GM12878 (cell line): ENCODE measurements around the gene RBM10. TPM values are rescaled to one million over a fixed set of nuclear protein-coding genes. Genes with fewer than 3 reads are reported as not detected.

Experiments used
- ASH2L ChIP-seq: fragments of 300-600, 200-600 bp; sonication (generic); IDR thresholded peaks from 2 replicates; pipeline ENCODE4 v1.6.1; 2017; ENCODE audit warnings: low read depth, mild to moderate bottlenecking, borderline replicate concordance
- CREM ChIP-seq: IDR thresholded peaks from 2 replicates; pipeline ENCODE4 v1.6.1; 2014; ENCODE audit warnings: antibody characterized with exemption, low read depth
- ELK1 ChIP-seq: IDR thresholded peaks from 2 replicates; pipeline ENCODE4 v1.6.1; 2012; ENCODE audit warnings: low read depth, low read length, improper control_type of control experiment
- EZH2 ChIP-seq: IDR thresholded peaks from 2 replicates; pipeline ENCODE4 v1.6.1; 2012; ENCODE audit warnings: low read depth, mild to moderate bottlenecking, control low read depth, inconsistent platforms, low read length, borderline replicate concordance; ENCODE audit not compliant: control insufficient read depth
- HCFC1 ChIP-seq: fragments of 150-350 bp; IDR thresholded peaks from 2 replicates; pipeline ENCODE4 v1.6.1; 2014; ENCODE audit warnings: low read length
- IKZF2 ChIP-seq, 2 experiments: fragments of 450-650 bp; IDR thresholded peaks; 2 replicates each; pipeline ENCODE4 v1.6.1; 2017; ENCODE audit warnings: mild to moderate bottlenecking in 2 of 2, moderate library complexity in 2 of 2
- LARP7 ChIP-seq: fragments of 450-650 bp; IDR thresholded peaks from 2 replicates; pipeline ENCODE4 v1.6.1; 2017; ENCODE audit warnings: mild to moderate bottlenecking
- MTA2 ChIP-seq: fragments of 450-650 bp; IDR thresholded peaks from 2 replicates; pipeline ENCODE4 v1.6.1; 2016; ENCODE audit warnings: low read depth, mild to moderate bottlenecking, moderate library complexity
- MTA3 ChIP-seq: IDR thresholded peaks from 2 replicates; pipeline ENCODE4 v1.6.1; 2012; ENCODE audit warnings: low read length, inconsistent platforms, borderline replicate concordance
- NFIC ChIP-seq: IDR thresholded peaks from 2 replicates; pipeline ENCODE4 v1.6.1; 2012; ENCODE audit warnings: low read depth, mild to moderate bottlenecking, inconsistent platforms, low read length, moderate library complexity
- POLR2A ChIP-seq: IDR thresholded peaks from 2 replicates; pipeline ENCODE4 v1.6.1; 2011; ENCODE audit warnings: low read depth, mild to moderate bottlenecking, low read length
- POLR2AphosphoS5 ChIP-seq: IDR thresholded peaks from 2 replicates; pipeline ENCODE4 v1.6.1; 2011; ENCODE audit warnings: mild to moderate bottlenecking, low read length, inconsistent platforms
- POU2F2 ChIP-seq: IDR thresholded peaks from 3 replicates; pipeline ENCODE4 v1.6.1; 2011; ENCODE audit warnings: low read depth, mild to moderate bottlenecking, low read length, borderline replicate concordance
- SMAD1 ChIP-seq: fragments of 450-650 bp; IDR thresholded peaks from 2 replicates; pipeline ENCODE4 v1.6.1; 2018; ENCODE audit warnings: mild to moderate bottlenecking, low read depth; ENCODE audit not compliant: partially characterized antibody
- USF2 ChIP-seq: IDR thresholded peaks from 2 replicates; pipeline ENCODE4 v1.6.1; 2011; ENCODE audit warnings: low read depth, low read length, improper control_type of control experiment, borderline replicate concordance
- ZNF384 ChIP-seq: IDR thresholded peaks from 2 replicates; pipeline ENCODE4 v1.6.1; 2012; ENCODE audit warnings: low read depth, mild to moderate bottlenecking, low read length, improper control_type of control experiment, borderline replicate concordance
- ZNF687 ChIP-seq: fragments of 450-650 bp; IDR thresholded peaks from 2 replicates; pipeline ENCODE4 v1.6.1; 2017; ENCODE audit warnings: mild to moderate bottlenecking, moderate library complexity
- polyA plus RNA-seq, 11 experiments: library from polyadenylated mRNA; depleted of rRNA in 4 of 11; unstranded in 6 of 11; stranded (reverse) in 5 of 11; fragments of >200 nt; fragmentation: Nextera tagmentation in 4 of 11; fragmentation: Illumina TruSeq in 1 of 11; extraction: Ambion mirVana in 4 of 11; extraction: Trizol in 1 of 11; gene quantifications; 1 replicate in 1 of 11; 2 replicates in 10 of 11; pipeline versions ENCODE4 v1.2.1 to v1.2.3, GENCODE V29; 2011 to 2016; ENCODE audit warnings: inconsistent platforms in 2 of 11, missing spikeins in 2 of 11, low read depth in 1 of 11
- total RNA-seq, 4 experiments: library from RNA; depleted of rRNA in 3 of 4; stranded (reverse); fragments of >200 nt in 3 of 4; fragmentation: Illumina TruSeq in 1 of 4; extraction: Trizol in 1 of 4; gene quantifications; 2 replicates each; pipeline versions ENCODE4 v1.2.1 to v1.2.3, GENCODE V29; 2013 to 2021
- TF ChIP-seq, protein P1 (sequence below): fragments of 450-650 bp; formaldehyde crosslinking; IDR thresholded peaks from 2 replicates; pipeline ENCODE4 v1.5.0; 2022; ENCODE audit warnings: mild to moderate bottlenecking, missing genetic modification characterization
- TF ChIP-seq, protein P2 (sequence below): IDR thresholded peaks from 2 replicates; pipeline ENCODE4 v1.6.1; 2012; ENCODE audit warnings: low read depth, low read length, improper control_type of control experiment

Gene RBM10
- total and polyA plus RNA-seq, 10 of the 15 experiments (the other 5 are each of a cell fraction or from before 2014, with no cell fraction given) = 1.4 to 60.0 (median 29.8) TPM

DNA sequence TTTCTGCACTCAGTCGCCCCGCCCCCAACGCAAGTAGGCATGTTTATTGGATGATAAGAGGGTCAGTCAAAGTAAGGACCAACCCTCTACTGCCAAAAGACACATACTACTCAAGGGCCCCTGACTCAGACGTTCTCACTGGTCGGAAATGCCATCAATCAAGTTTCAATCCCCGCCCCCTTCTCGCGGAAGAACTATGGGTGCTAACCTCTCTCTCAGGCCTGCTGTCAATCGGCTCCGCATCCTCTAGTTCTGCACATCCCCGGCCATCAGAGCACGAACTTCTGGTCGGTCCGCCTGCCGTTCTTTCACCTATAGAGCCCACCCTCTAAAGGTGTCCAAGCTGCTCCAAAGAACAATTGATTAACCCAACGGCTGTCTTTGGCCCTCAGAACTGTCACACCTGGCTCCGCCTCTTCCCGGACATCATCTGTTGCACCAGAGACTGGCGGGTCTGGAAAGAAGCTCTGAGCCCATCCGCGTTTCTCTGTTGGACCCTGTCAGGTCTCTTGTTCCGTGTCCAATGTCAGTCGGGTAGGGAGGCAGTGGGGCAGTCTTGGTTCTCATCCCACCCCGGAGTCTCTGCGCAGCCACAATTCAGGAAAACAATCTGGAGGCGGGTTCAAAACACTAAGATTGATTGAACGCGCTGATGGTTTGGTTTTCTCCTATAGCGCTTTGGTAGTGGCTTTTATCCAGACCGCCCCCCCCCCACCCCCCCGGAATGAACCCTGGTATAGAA, 15.7 kb upstream of the RBM10 start (continued):
- TF ChIP-seq ZNF687 (no peak), HCFC1 (no peak), MTA3 (no peak), MTA2 (no peak), NFIC (no peak), POU2F2 (peak; percentile 49; the same call in 1 of the 3 replicates), ZNF384 (no peak), IKZF2 (IDR thresholded peaks at IDR 0.05) (peak in 1 of 2 experiments; percentile 29; a peak in 1 of 4 replicates), LARP7 (no peak), ASH2L (no peak), CREM (no peak), ELK1 (no peak), USF2 (no peak), POLR2A (peak; percentile 85), POLR2AphosphoS5 (peak; percentile 81), SMAD1 (peak; percentile 50), EZH2 (no peak)
- TF ChIP-seq, protein P1, sequence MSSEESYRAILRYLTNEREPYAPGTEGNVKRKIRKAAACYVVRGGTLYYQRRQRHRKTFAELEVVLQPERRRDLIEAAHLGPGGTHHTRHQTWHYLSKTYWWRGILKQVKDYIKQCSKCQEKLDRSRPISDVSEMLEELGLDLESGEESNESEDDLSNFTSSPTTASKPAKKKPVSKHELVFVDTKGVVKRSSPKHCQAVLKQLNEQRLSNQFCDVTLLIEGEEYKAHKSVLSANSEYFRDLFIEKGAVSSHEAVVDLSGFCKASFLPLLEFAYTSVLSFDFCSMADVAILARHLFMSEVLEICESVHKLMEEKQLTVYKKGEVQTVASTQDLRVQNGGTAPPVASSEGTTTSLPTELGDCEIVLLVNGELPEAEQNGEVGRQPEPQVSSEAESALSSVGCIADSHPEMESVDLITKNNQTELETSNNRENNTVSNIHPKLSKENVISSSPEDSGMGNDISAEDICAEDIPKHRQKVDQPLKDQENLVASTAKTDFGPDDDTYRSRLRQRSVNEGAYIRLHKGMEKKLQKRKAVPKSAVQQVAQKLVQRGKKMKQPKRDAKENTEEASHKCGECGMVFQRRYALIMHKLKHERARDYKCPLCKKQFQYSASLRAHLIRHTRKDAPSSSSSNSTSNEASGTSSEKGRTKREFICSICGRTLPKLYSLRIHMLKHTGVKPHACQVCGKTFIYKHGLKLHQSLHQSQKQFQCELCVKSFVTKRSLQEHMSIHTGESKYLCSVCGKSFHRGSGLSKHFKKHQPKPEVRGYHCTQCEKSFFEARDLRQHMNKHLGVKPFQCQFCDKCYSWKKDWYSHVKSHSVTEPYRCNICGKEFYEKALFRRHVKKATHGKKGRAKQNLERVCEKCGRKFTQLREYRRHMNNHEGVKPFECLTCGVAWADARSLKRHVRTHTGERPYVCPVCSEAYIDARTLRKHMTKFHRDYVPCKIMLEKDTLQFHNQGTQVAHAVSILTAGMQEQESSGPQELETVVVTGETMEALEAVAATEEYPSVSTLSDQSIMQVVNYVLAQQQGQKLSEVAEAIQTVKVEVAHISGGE (CRISPR knock-in tag) = no peak
- TF ChIP-seq, protein P2, sequence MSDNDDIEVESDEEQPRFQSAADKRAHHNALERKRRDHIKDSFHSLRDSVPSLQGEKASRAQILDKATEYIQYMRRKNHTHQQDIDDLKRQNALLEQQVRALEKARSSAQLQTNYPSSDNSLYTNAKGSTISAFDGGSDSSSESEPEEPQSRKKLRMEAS = no peak; the same call in 1 of the 2 replicates
